ENCODE measurements around the gene RAPGEF2. TPM values are rescaled to one million over a fixed set of nuclear protein-coding genes. Genes with fewer than 3 reads are reported as not detected.

The RAPGEF2 gene, protein sequence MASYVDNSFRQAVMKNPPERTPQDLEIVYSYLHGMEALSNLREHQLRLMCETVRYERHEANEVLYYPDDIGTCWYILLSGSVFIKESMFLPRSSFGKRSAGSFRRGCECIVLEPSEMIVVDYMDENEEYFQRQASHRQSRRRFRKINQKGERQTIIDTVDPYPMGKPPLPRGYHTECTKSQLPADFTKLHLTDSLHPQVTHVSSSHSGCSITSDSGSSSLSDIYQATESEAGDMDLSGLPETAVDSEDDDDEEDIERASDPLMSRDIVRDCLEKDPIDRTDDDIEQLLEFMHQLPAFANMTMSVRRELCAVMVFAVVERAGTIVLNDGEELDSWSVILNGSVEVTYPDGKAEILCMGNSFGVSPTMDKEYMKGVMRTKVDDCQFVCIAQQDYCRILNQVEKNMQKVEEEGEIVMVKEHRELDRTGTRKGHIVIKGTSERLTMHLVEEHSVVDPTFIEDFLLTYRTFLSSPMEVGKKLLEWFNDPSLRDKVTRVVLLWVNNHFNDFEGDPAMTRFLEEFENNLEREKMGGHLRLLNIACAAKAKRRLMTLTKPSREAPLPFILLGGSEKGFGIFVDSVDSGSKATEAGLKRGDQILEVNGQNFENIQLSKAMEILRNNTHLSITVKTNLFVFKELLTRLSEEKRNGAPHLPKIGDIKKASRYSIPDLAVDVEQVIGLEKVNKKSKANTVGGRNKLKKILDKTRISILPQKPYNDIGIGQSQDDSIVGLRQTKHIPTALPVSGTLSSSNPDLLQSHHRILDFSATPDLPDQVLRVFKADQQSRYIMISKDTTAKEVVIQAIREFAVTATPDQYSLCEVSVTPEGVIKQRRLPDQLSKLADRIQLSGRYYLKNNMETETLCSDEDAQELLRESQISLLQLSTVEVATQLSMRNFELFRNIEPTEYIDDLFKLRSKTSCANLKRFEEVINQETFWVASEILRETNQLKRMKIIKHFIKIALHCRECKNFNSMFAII (N-terminal part only)
- total RNA-seq (2014; rRNA removed; shearing (Covaris generic)) = 52.7 and 63.1 TPM in 2 replicates
- polyA plus RNA-seq (2016; fragmentation: Nextera tagmentation; extraction: Ambion mirVana) = 8.5 and 10.2 TPM in 2 replicates
- long read RNA-seq, partial matches to known transcripts = 1 of 1 reads
- long read RNA-seq, other reads (novel, unspliced or antisense) = 0 of 1 reads

DNA sequence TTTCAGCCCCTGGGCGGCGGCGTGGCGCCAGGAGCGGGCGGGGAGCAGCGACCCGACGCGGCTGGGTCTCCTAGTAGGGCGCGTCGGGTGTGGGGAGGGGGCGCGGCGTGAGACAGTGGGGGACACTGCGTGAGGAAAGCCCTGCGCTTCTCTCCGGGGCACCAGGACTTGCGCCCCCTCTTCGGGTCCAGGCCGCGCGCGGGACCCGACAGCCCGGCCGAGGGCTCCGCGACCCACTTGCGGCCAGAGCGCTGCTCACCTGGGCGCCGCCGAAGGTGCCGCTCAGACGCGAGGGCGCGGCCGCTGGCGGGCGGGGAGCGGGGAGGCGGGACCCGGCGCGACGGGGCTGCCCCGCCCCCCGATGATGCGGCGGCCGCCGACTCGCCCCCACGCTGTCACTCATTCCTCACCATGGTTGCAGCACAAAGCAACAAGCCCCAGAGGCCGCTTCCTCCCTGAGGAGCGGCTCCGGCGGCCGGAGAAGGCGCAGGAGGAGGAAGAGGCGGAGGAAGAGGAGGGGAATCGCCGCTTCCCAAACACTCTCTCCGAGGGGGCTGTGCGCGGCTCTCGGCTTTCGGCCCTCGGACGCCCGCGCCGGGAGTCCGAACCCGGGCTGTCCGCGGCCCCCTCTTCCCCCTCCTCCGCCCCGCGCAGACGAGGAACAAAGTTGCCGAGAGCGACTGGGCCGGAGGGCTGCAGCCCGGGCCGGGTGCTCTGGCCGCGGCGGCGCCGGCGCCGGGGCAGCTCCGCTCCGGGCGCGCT, at the start of gene RAPGEF2:
RAPGEF2 (plus strand) TSS at position 458 of the 762 bp plus-strand sequence. CDS start 1,084 bp downstream, outside the sequence.
- H4K20me1 ChIP-seq (replicated peaks; ENCODE audit: insufficient read depth) = peaks cover 15% of the 10 kb centered on the region
- Mint-ChIP-seq H3K27me3 (ENCODE audit: insufficient read depth, low read depth, poor library complexity) (peaks cover 11% of the 10 kb centered on the region), H3K4me1 (peaks cover 45% of the 10 kb centered on the region), H3K36me3 (ENCODE audit: low read depth) (no peaks in the 10 kb centered on the region), H3K9me3 (no peaks in the 10 kb centered on the region), H3K4me3 (peak within 1 kb of the TSS; percentile 85), H3K27ac (peak within 1 kb of the TSS; percentile 43; the same call in 1 of the 2 replicates)
- H3K27me3 ChIP-seq (ENCODE audit: insufficient read depth) = peaks cover 15% of the 10 kb centered on the region
- DNase-seq (ENCODE audit: low spot score) (peak; percentile 96), ATAC-seq (peak; percentile 76)
- TF ChIP-seq NANOG (IDR thresholded peaks at IDR 0.05; ENCODE audit: borderline replicate concordance) (no peak), STAT1 (IDR thresholded peaks at IDR 0.05; ENCODE audit: unreplicated experiment) (no peak), JUNB (IDR thresholded peaks at IDR 0.05; ENCODE audit: unreplicated experiment) (no peak), POLR2AphosphoS5 (IDR thresholded peaks at IDR 0.05; ENCODE audit: low read depth) (peak; percentile 87), REST (IDR thresholded peaks at IDR 0.05; ENCODE audit: unreplicated experiment) (no peak), CREB1 (CRISPR knock-in tag; IDR thresholded peaks at IDR 0.05; ENCODE audit: low read depth) (peak; percentile 85), CTCF (conservative IDR thresholded peaks at IDR 0.05; ENCODE audit: low read depth in 2 of 2) (peak in 1 of 2 experiments; percentile 21; a peak in 2 of 4 replicates), EZH2 (IDR thresholded peaks at IDR 0.05; ENCODE audit: low read depth, unreplicated experiment) (no peak)
- TF ChIP-seq, protein P1, sequence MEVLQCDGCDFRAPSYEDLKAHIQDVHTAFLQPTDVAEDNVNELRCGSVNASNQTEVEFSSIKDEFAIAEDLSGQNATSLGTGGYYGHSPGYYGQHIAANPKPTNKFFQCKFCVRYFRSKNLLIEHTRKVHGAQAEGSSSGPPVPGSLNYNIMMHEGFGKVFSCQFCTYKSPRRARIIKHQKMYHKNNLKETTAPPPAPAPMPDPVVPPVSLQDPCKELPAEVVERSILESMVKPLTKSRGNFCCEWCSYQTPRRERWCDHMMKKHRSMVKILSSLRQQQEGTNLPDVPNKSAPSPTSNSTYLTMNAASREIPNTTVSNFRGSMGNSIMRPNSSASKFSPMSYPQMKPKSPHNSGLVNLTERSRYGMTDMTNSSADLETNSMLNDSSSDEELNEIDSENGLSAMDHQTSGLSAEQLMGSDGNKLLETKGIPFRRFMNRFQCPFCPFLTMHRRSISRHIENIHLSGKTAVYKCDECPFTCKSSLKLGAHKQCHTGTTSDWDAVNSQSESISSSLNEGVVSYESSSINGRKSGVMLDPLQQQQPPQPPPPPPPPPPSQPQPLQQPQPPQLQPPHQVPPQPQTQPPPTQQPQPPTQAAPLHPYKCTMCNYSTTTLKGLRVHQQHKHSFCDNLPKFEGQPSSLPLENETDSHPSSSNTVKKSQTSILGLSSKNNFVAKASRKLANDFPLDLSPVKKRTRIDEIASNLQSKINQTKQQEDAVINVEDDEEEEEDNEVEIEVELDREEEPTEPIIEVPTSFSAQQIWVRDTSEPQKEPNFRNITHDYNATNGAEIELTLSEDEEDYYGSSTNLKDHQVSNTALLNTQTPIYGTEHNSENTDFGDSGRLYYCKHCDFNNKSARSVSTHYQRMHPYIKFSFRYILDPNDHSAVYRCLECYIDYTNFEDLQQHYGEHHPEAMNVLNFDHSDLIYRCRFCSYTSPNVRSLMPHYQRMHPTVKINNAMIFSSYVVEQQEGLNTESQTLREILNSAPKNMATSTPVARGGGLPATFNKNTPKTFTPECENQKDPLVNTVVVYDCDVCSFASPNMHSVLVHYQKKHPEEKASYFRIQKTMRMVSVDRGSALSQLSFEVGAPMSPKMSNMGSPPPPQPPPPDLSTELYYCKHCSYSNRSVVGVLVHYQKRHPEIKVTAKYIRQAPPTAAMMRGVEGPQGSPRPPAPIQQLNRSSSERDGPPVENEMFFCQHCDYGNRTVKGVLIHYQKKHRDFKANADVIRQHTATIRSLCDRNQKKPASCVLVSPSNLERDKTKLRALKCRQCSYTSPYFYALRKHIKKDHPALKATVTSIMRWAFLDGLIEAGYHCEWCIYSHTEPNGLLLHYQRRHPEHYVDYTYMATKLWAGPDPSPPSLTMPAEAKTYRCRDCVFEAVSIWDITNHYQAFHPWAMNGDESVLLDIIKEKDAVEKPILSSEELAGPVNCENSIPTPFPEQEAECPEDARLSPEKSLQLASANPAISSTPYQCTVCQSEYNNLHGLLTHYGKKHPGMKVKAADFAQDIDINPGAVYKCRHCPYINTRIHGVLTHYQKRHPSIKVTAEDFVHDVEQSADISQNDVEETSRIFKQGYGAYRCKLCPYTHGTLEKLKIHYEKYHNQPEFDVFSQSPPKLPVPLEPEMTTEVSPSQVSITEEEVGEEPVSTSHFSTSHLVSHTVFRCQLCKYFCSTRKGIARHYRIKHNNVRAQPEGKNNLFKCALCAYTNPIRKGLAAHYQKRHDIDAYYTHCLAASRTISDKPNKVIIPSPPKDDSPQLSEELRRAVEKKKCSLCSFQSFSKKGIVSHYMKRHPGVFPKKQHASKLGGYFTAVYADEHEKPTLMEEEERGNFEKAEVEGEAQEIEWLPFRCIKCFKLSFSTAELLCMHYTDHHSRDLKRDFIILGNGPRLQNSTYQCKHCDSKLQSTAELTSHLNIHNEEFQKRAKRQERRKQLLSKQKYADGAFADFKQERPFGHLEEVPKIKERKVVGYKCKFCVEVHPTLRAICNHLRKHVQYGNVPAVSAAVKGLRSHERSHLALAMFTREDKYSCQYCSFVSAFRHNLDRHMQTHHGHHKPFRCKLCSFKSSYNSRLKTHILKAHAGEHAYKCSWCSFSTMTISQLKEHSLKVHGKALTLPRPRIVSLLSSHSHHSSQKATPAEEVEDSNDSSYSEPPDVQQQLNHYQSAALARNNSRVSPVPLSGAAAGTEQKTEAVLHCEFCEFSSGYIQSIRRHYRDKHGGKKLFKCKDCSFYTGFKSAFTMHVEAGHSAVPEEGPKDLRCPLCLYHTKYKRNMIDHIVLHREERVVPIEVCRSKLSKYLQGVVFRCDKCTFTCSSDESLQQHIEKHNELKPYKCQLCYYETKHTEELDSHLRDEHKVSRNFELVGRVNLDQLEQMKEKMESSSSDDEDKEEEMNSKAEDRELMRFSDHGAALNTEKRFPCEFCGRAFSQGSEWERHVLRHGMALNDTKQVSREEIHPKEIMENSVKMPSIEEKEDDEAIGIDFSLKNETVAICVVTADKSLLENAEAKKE (CRISPR knock-in tag; IDR thresholded peaks at IDR 0.05) = no peak
- peaks cover 44% of the 10 kb centered on the region for H3K4me1 ChIP-seq (ENCODE audit: insufficient read depth)
- no peaks in the 10 kb centered on the region for H3K9me2 ChIP-seq (ENCODE audit: insufficient read depth)
- H3K27ac ChIP-seq (ENCODE audit: low read depth) = peak within 1 kb of the TSS; percentile 81
- peak within 1 kb of the TSS; percentile 88; the same call in 1 of the 2 replicates for H2AFZ ChIP-seq
- H3F3A ChIP-seq (replicated peaks; ENCODE audit: low read depth) = no peaks in the 10 kb centered on the region
- no peaks in the 10 kb centered on the region for H3K36me3 ChIP-seq (ENCODE audit: insufficient read depth)
- H3K4me2 ChIP-seq = peak within 1 kb of the TSS; percentile 84
- peak within 1 kb of the TSS; percentile 66 for H3K4me3 ChIP-seq
- H3K79me2 ChIP-seq (replicated peaks; ENCODE audit: insufficient read depth) = peaks cover 37% of the 10 kb centered on the region
